Body of pancreas (tissue), 4 donors: ENCODE measurements around the gene ZNF513.

Experiments used
- CTCF ChIP-seq, 7 experiments: fragments of 450-650 bp in 4 of 7; fragments of 200-600 bp in 3 of 7; sonication (generic) in 3 of 7; IDR thresholded peaks; one replicate each; pipeline ENCODE4 v1.5.1; 2016 to 2019; ENCODE audit warnings: antibody characterized with exemption in 7 of 7
- POLR2A ChIP-seq, 3 donors: fragments of 450-650 bp; IDR thresholded peaks; one replicate each; pipeline ENCODE4 v1.6.1; 2016; ENCODE audit warnings: antibody characterized with exemption in 3 of 3, mild to moderate bottlenecking in 2 of 3

- no peak for TF ChIP-seq CTCF (IDR thresholded peaks at IDR 0.05)
- no peak for TF ChIP-seq POLR2A (IDR thresholded peaks at IDR 0.05)
Observed at GRCh38 chr2:27393225-27393624, 12.7 kb upstream of the ZNF513 start.
